Astrocyte (in vitro differentiated cells and primary cell): ENCODE results near the gene B4GALNT1.

ENCODE experiments used
- CTCF ChIP-seq: IDR thresholded peaks from 2 replicates; pipeline ENCODE4 v1.5.1; 2011; ENCODE audit warnings: low read depth, mild to moderate bottlenecking, inconsistent platforms, low read length, moderate library complexity; ENCODE audit not compliant: insufficient read depth
- EZH2 ChIP-seq: IDR thresholded peaks from 2 replicates; pipeline ENCODE4 v1.6.1; 2012; ENCODE audit warnings: mild to moderate bottlenecking, low read length, inconsistent platforms; ENCODE audit not compliant: insufficient read depth

- TF ChIP-seq CTCF, result no peak
- no peak for TF ChIP-seq EZH2
Observed at GRCh38 chr12:57624441-57625220, 8.4 kb downstream of the B4GALNT1 start.
